ENCODE measurements around the gene TRIO.

The TRIO gene

DNA sequence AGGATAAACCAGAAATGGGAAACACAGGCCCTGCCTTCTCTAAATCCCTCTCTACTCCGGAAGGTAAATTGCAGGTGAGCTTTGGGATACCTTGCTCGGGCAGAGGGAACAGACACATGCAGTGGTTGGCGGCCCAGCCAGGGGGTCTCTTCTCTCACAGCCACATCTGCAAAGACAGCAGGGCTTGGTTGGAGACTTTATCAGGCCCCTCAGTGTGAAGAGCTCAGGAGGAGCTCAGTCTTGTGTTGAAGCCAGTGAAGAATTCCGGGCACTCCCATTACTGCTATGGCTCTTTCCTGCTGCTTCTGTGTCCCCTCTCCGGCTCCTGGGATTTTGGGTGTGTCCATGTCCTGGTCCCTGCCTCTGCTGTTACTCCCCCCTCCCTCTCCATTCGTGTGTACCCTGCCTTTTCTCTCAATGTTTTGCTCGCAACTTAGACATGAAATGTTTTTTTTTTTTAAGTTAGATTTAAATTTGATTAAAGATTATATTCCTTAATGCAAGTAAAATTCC lies 99.8 kb downstream of the TRIO start:
- no peaks in the 10 kb centered on the region for H3K36me3 ChIP-seq (ENCODE audit: control insufficient read depth, low read length)
- no peaks in the 10 kb centered on the region for H3K9me3 ChIP-seq (ENCODE audit: control insufficient read depth, insufficient read depth, low read length)
- H3F3A ChIP-seq (ENCODE audit: control insufficient read depth, insufficient read depth), result no peaks in the 10 kb centered on the region
- TF ChIP-seq, protein P1, sequence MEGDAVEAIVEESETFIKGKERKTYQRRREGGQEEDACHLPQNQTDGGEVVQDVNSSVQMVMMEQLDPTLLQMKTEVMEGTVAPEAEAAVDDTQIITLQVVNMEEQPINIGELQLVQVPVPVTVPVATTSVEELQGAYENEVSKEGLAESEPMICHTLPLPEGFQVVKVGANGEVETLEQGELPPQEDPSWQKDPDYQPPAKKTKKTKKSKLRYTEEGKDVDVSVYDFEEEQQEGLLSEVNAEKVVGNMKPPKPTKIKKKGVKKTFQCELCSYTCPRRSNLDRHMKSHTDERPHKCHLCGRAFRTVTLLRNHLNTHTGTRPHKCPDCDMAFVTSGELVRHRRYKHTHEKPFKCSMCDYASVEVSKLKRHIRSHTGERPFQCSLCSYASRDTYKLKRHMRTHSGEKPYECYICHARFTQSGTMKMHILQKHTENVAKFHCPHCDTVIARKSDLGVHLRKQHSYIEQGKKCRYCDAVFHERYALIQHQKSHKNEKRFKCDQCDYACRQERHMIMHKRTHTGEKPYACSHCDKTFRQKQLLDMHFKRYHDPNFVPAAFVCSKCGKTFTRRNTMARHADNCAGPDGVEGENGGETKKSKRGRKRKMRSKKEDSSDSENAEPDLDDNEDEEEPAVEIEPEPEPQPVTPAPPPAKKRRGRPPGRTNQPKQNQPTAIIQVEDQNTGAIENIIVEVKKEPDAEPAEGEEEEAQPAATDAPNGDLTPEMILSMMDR (IDR thresholded peaks at IDR 0.05; ENCODE audit: low read depth, low read length, poor library complexity, severe bottlenecking), result no peak
- TF ChIP-seq EZH2phosphoT487 (IDR thresholded peaks at IDR 0.05; ENCODE audit: borderline replicate concordance, low read length), result no peak
- H3K4me2 ChIP-seq (ENCODE audit: low read length), result no peak overlapping the region
- peaks cover 3% of the 10 kb centered on the region; the same call in 1 of the 2 replicates for H4K20me1 ChIP-seq (ENCODE audit: control insufficient read depth, insufficient read depth, low read depth, low read length)
- H3K9me2 ChIP-seq (replicated peaks; ENCODE audit: control insufficient read depth, low read length), result no peaks in the 10 kb centered on the region
- H3K79me2 ChIP-seq (ENCODE audit: control insufficient read depth, low read length), result peaks cover 74% of the 10 kb centered on the region
- H3K4me3 ChIP-seq (ENCODE audit: low read length), result no peak overlapping the region
- no peak overlapping the region for H3K27ac ChIP-seq (ENCODE audit: low read depth, low read length)
- H3K27me3 ChIP-seq (ENCODE audit: control insufficient read depth, low read length), result no peaks in the 10 kb centered on the region
- peaks cover 16% of the 10 kb centered on the region for H3K4me1 ChIP-seq (ENCODE audit: control insufficient read depth, low read length)

GRCh38 chr5:14243766-14244165 lies 100.6 kb downstream of the TRIO start:
- H3K9me2 ChIP-seq (replicated peaks; ENCODE audit: control insufficient read depth, low read length), result no peaks in the 10 kb centered on the region
- no peak overlapping the region for H3K4me2 ChIP-seq (ENCODE audit: low read length)
- H3K4me3 ChIP-seq (ENCODE audit: low read length), result no peak overlapping the region
- no peak for TF ChIP-seq EZH2phosphoT487 (IDR thresholded peaks at IDR 0.05; ENCODE audit: borderline replicate concordance, low read length)
- TF ChIP-seq, protein P1 (IDR thresholded peaks at IDR 0.05; ENCODE audit: low read depth, low read length, poor library complexity, severe bottlenecking), result no peak
- H3K27ac ChIP-seq (ENCODE audit: low read depth, low read length), result no peak overlapping the region
- no peaks in the 10 kb centered on the region for H3K9me3 ChIP-seq (ENCODE audit: control insufficient read depth, insufficient read depth, low read length)
- H3F3A ChIP-seq (ENCODE audit: control insufficient read depth, insufficient read depth), result no peaks in the 10 kb centered on the region
- no peaks in the 10 kb centered on the region for H3K27me3 ChIP-seq (ENCODE audit: control insufficient read depth, low read length)
- no peaks in the 10 kb centered on the region for H3K36me3 ChIP-seq (ENCODE audit: control insufficient read depth, low read length)
- H3K79me2 ChIP-seq (ENCODE audit: control insufficient read depth, low read length), result peaks cover 73% of the 10 kb centered on the region
- peaks cover 17% of the 10 kb centered on the region for H3K4me1 ChIP-seq (ENCODE audit: control insufficient read depth, low read length)
- peaks cover 3% of the 10 kb centered on the region; the same call in 1 of the 2 replicates for H4K20me1 ChIP-seq (ENCODE audit: control insufficient read depth, insufficient read depth, low read depth, low read length)

DNA sequence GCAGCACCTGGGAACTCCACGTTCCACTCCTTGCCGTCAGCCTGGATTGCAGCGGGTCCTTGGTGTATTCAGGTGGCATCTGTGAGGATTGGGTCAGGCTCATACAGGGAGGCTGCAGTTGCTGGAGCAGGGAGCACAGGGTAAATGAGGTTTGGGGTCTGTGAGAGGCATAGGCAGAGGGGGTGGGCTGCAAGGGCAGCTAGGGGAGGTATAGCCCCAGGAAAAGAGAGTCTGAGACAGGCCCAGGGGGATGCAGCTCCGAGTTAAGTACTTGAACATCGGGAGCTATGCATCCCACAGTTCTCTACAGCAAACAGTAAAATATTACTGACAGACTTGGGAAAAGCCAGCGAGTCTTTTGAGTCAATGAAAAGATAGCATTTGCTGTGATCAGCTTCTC lies 101.6 kb downstream of the TRIO start:
- H3K79me2 ChIP-seq (ENCODE audit: control insufficient read depth, low read length), result peaks cover 73% of the 10 kb centered on the region
- no peak overlapping the region for H3K27ac ChIP-seq (ENCODE audit: low read depth, low read length)
- H3K36me3 ChIP-seq (ENCODE audit: control insufficient read depth, low read length), result no peaks in the 10 kb centered on the region
- TF ChIP-seq EZH2phosphoT487 (IDR thresholded peaks at IDR 0.05; ENCODE audit: borderline replicate concordance, low read length), result no peak
- TF ChIP-seq, protein P1 (IDR thresholded peaks at IDR 0.05; ENCODE audit: low read depth, low read length, poor library complexity, severe bottlenecking), result no peak
- H3K27me3 ChIP-seq (ENCODE audit: control insufficient read depth, low read length), result no peaks in the 10 kb centered on the region
- no peaks in the 10 kb centered on the region for H3F3A ChIP-seq (ENCODE audit: control insufficient read depth, insufficient read depth)
- H3K4me2 ChIP-seq (ENCODE audit: low read length), result no peak overlapping the region
- H3K4me1 ChIP-seq (ENCODE audit: control insufficient read depth, low read length), result peaks cover 21% of the 10 kb centered on the region
- no peaks in the 10 kb centered on the region for H3K9me2 ChIP-seq (replicated peaks; ENCODE audit: control insufficient read depth, low read length)
- no peak overlapping the region for H3K4me3 ChIP-seq (ENCODE audit: low read length)
- H4K20me1 ChIP-seq (ENCODE audit: control insufficient read depth, insufficient read depth, low read depth, low read length), result peaks cover 3% of the 10 kb centered on the region; the same call in 1 of the 2 replicates
- H3K9me3 ChIP-seq (ENCODE audit: control insufficient read depth, insufficient read depth, low read length), result no peaks in the 10 kb centered on the region
